OCI-LY7 (cell line): Measurements from ENCODE around the gene NTS. TPM values are rescaled to one million over a fixed set of nuclear protein-coding genes. Genes with fewer than 3 reads are reported as not detected.

Experiments used
- BruUV-seq: library from RNA; stranded (reverse); fragments of 400-500 nt; replicated peaks from 2 replicates; lab custom pipeline; 2021; lab: Mats Ljungman, UMichigan
- CTCF ChIA-PET: fragments of 300-600 bp; sonication (Branson Sonifier 250); formaldehyde crosslinking; loops from one replicate; lab custom pipeline; 2022; ENCODE audit warnings: antibody characterized with exemption; ENCODE audit not compliant: unreplicated experiment; lab: Charles Lee
- POLR2A ChIA-PET: fragments of 300-600 bp; sonication (Branson Sonifier 250); formaldehyde crosslinking; loops from one replicate; lab custom pipeline; 2022; ENCODE audit warnings: antibody characterized with exemption; lab: Charles Lee
- DNase-seq: peaks from one replicate; pipeline ENCODE4 v3.0.0-alpha.2; 2015; ENCODE audit warnings: low spot score
- H2AFZ ChIP-seq: fragments of 200-600 bp; sonication (generic), shearing (Covaris generic); 2 replicates; pipeline ENCODE4 v1.6.1; 2014; ENCODE audit warnings: mild to moderate bottlenecking, antibody characterized with exemption, low read length, moderate library complexity
- H3K27ac ChIP-seq: fragments of 200-600 bp; sonication (generic); 2 replicates; pipeline ENCODE4 v1.5.1; 2014; ENCODE audit warnings: mixed run types, low read depth, mild to moderate bottlenecking, moderate library complexity, low read length, inconsistent platforms; ENCODE audit not compliant: poor library complexity, severe bottlenecking
- H3K36me3 ChIP-seq: fragments of 200-600 bp; sonication (generic); 2 replicates; pipeline ENCODE4 v1.6.1; 2014; ENCODE audit warnings: mild to moderate bottlenecking, antibody characterized with exemption, low read length, moderate library complexity, mixed read lengths; ENCODE audit not compliant: insufficient read depth
- H3K4me1 ChIP-seq: fragments of 200-600 bp; sonication (generic); 2 replicates; pipeline ENCODE4 v1.5.1; 2014; ENCODE audit warnings: mild to moderate bottlenecking, low read length; ENCODE audit not compliant: insufficient read depth, poor library complexity, severe bottlenecking
- H3K4me2 ChIP-seq: fragments of 200-600 bp; sonication (generic); 2 replicates; pipeline ENCODE4 v1.6.1; 2014; ENCODE audit warnings: mild to moderate bottlenecking, low read length
- H3K4me3 ChIP-seq: fragments of 200-600 bp; sonication (generic); 2 replicates; pipeline ENCODE4 v1.5.1; 2014; ENCODE audit warnings: mild to moderate bottlenecking, low read depth, low read length; ENCODE audit not compliant: poor library complexity, severe bottlenecking
- H3K79me2 ChIP-seq: fragments of 200-600 bp; sonication (generic); 2 replicates; pipeline ENCODE4 v1.6.1; 2016; ENCODE audit warnings: low read depth, mild to moderate bottlenecking, low read length, moderate library complexity, mixed read lengths; ENCODE audit not compliant: insufficient read depth
- H3K9me2 ChIP-seq: fragments of 200-600 bp; sonication (generic); 2 replicates; pipeline ENCODE4 v1.6.1; 2016; ENCODE audit warnings: mild to moderate bottlenecking, low read length, mixed read lengths; ENCODE audit not compliant: insufficient read depth
- H3K9me3 ChIP-seq: fragments of 200-600 bp; sonication (generic); 2 replicates; pipeline ENCODE4 v1.6.1; 2014; ENCODE audit warnings: mild to moderate bottlenecking, mixed run types, low read length, mixed read lengths
- H4K20me1 ChIP-seq: fragments of 200-600 bp; sonication (generic); 2 replicates; pipeline ENCODE4 v1.6.1; 2014; ENCODE audit warnings: mild to moderate bottlenecking, antibody characterized with exemption, low read length, moderate library complexity, mixed read lengths; ENCODE audit not compliant: insufficient read depth
- EZH2phosphoT487 ChIP-seq: fragments of 200-600 bp; sonication (generic); IDR thresholded peaks from 2 replicates; pipeline ENCODE4 v1.6.1; 2018; ENCODE audit warnings: low read depth, borderline replicate concordance, mild to moderate bottlenecking, mixed run types, antibody characterized with exemption, low read length, moderate library complexity, mixed read lengths
- intact Hi-C: fragments of 100-400 bp; cut with micrococcal nuclease; formaldehyde crosslinking; loops from one replicate; pipeline ENCODE4 v1.10.0; 2022; ENCODE audit not compliant: unreplicated experiment
- total RNA-seq, 2 experiments: library from RNA; depleted of rRNA in 1 of 2; stranded (reverse); fragments of >200 nt in 1 of 2; shearing (Covaris generic) in 1 of 2; gene quantifications; 2 replicates each; pipeline ENCODE4 v1.2.3, GENCODE V29; 2014 to 2022
- TF ChIP-seq, protein P1 (sequence below): fragments of 200-600 bp; sonication (generic); conservative IDR thresholded peaks from 2 replicates; pipeline ENCODE4 v1.5.1; 2014; ENCODE audit warnings: mild to moderate bottlenecking, antibody characterized with exemption, low read length, moderate library complexity, mixed read lengths

Gene NTS
- total RNA-seq, 2 experiments from 2014 or later, result not detected

DNA sequence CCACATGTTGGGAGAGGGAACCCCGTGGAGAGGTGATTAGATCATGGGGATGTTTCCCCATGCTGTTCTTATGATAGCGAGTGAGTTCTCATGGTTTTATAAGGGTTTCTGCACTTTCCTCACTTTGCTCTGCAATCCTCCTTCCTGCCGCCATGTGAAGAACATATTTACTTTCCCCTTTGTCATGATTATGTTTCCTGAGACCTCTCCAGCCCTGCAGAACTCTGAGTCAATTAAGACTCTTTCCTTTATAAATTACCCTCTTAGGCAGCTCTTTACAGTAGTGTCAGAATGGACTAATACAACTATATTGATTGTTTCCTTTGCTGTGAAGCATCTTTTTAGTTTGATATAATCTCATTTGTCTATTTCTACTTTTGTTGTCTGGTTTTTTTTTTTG, 24.8 kb upstream of the NTS start:
- Histone ChIP-seq H3K4me1 (no peaks in the 10 kb centered on the region), H3K4me3 (no peak overlapping the region), H4K20me1 (no peaks in the 10 kb centered on the region), H3K9me2 (no peaks in the 10 kb centered on the region), H3K27ac (no peak overlapping the region), H2AFZ (no peak overlapping the region), H3K79me2 (no peaks in the 10 kb centered on the region), H3K36me3 (no peaks in the 10 kb centered on the region), H3K4me2 (no peak overlapping the region), H3K9me3 (no peaks in the 10 kb centered on the region)
- POLR2A ChIA-PET, result no interaction called here
- BruUV-seq, result no TSS peak
- intact Hi-C loops, result no loop called here
- TF ChIP-seq EZH2phosphoT487, result no peak
- TF ChIP-seq, protein P1, sequence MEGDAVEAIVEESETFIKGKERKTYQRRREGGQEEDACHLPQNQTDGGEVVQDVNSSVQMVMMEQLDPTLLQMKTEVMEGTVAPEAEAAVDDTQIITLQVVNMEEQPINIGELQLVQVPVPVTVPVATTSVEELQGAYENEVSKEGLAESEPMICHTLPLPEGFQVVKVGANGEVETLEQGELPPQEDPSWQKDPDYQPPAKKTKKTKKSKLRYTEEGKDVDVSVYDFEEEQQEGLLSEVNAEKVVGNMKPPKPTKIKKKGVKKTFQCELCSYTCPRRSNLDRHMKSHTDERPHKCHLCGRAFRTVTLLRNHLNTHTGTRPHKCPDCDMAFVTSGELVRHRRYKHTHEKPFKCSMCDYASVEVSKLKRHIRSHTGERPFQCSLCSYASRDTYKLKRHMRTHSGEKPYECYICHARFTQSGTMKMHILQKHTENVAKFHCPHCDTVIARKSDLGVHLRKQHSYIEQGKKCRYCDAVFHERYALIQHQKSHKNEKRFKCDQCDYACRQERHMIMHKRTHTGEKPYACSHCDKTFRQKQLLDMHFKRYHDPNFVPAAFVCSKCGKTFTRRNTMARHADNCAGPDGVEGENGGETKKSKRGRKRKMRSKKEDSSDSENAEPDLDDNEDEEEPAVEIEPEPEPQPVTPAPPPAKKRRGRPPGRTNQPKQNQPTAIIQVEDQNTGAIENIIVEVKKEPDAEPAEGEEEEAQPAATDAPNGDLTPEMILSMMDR, result no peak
- CTCF ChIA-PET, result no interaction called here
- DNase-seq, result no peak

DNA sequence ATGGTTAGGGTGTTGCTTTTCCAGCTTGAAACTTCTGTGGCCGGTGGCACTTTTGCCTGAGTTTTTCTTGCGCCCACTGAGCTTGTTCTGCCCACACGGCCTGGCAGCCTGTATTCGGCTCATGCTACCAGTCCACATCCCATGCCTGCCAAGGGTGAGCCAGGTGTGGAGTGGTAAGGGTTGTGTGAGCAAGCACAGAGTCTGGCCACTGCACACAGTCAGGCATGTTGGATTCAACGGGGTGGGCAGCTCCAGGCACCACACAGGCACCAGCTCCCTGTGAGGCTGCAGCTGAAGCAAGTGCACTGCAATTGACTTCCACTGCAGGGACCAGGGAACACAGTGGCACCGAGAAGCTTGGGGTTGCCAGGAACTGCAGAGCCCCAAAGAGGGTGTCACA, 18.8 kb upstream of the NTS start:
- DNase-seq, result no peak
- H3K36me3 ChIP-seq, result no peaks in the 10 kb centered on the region
- no peak for TF ChIP-seq EZH2phosphoT487
- TF ChIP-seq, protein P1, result no peak
- no peaks in the 10 kb centered on the region for H3K4me1 ChIP-seq
- ChIA-PET CTCF (interaction anchor here (0.9 to 1.6 kb wide), 2 partner anchors 12 to 13 kb away, joined by 3 to 4 read pairs; no protein-coding TSS in a partner anchor), POLR2A (interaction anchor here (1.1 to 1.5 kb wide), 2 partner anchors 10 to 14 kb away, joined by 3 read pairs; no protein-coding TSS in a partner anchor)
- H3K9me2 ChIP-seq, result no peaks in the 10 kb centered on the region
- H3K4me3 ChIP-seq, result no peak overlapping the region
- no TSS peak for BruUV-seq
- H4K20me1 ChIP-seq, result no peaks in the 10 kb centered on the region
- H3K27ac ChIP-seq, result no peak overlapping the region
- no peak overlapping the region for H2AFZ ChIP-seq
- H3K4me2 ChIP-seq, result no peak overlapping the region
- H3K79me2 ChIP-seq, result no peaks in the 10 kb centered on the region
- intact Hi-C loops, result no loop called here
- H3K9me3 ChIP-seq, result no peaks in the 10 kb centered on the region

DNA sequence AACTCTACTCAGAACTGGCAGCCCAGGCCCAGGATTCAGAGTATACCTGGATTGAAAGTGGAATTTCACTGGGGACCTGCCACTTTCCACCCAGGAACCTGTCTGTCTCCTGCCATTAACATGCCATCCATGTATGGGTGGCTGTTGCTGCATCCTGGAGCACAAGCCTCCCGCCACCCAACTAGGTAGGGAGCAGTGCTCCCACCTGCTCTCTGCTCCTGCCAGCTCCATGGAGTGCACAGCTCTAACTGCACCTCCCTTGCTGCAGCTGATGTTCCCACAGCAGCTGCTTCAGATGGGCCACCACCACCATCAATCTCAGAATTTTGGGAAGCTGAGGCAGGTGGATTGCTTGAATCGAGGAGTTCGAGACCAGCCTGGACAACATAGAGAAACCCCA, 17.1 kb upstream of the NTS start:
- no peaks in the 10 kb centered on the region for H3K4me1 ChIP-seq
- H2AFZ ChIP-seq, result no peak overlapping the region
- TF ChIP-seq, protein P1, result no peak
- TF ChIP-seq EZH2phosphoT487, result no peak
- H3K9me2 ChIP-seq, result no peaks in the 10 kb centered on the region
- H3K36me3 ChIP-seq, result no peaks in the 10 kb centered on the region
- DNase-seq, result no peak
- H3K9me3 ChIP-seq, result no peaks in the 10 kb centered on the region
- no peaks in the 10 kb centered on the region for H4K20me1 ChIP-seq
- no peaks in the 10 kb centered on the region for H3K79me2 ChIP-seq
- H3K4me3 ChIP-seq, result no peak overlapping the region
- H3K4me2 ChIP-seq, result no peak overlapping the region
- intact Hi-C loops, result no loop called here
- POLR2A ChIA-PET, result no interaction called here
- CTCF ChIA-PET, result no interaction called here
- no TSS peak for BruUV-seq
- H3K27ac ChIP-seq, result no peak overlapping the region
